Panc1 (cell line): ENCODE results near the gene SPTSSA.

ENCODE experiments used
- CTCF ChIP-seq: fragments of 450-650 bp; IDR thresholded peaks from 2 replicates; pipeline ENCODE4 v1.5.1; 2017; ENCODE audit warnings: mild to moderate bottlenecking
- POLR2AphosphoS5 ChIP-seq: IDR thresholded peaks from 2 replicates; pipeline ENCODE4 v1.6.1; 2012; ENCODE audit warnings: mild to moderate bottlenecking, low read depth, low read length, moderate library complexity
- SIN3A ChIP-seq: IDR thresholded peaks from 2 replicates; pipeline ENCODE4 v1.6.1; 2012; ENCODE audit warnings: low read depth, mild to moderate bottlenecking, low read length, moderate library complexity, borderline replicate concordance; ENCODE audit not compliant: insufficient read depth
- TCF7L2 ChIP-seq: IDR thresholded peaks from 2 replicates; pipeline ENCODE4 v1.6.1; 2011; ENCODE audit warnings: mild to moderate bottlenecking, low read depth, low read length, inconsistent platforms

- TF ChIP-seq CTCF (no peak), POLR2AphosphoS5 (no peak), SIN3A (no peak), TCF7L2 (no peak)
These were observed 40.0 kb upstream of the SPTSSA start for GRCh38 chr14:34502001-34502400.
